Neuronal stem cell (in vitro differentiated cells): ENCODE data around the gene DOCK3.

Experiments used
- DNase-seq: peaks from one replicate; pipeline ENCODE4 v3.0.0-alpha.2; 2013; ENCODE audit warnings: low spot score
- H2AFZ ChIP-seq: one replicate; pipeline ENCODE4 v1.6.1; 2013; ENCODE audit warnings: mild to moderate bottlenecking, low read length, inconsistent platforms
- H2AK5ac ChIP-seq: 2 replicates; pipeline ENCODE4 v1.6.1; 2013; ENCODE audit warnings: low read depth, mild to moderate bottlenecking, inconsistent platforms, low read length, moderate library complexity, mixed read lengths
- H2BK120ac ChIP-seq: 2 replicates; pipeline ENCODE4 v1.6.1; 2013; ENCODE audit warnings: low read depth, mild to moderate bottlenecking, inconsistent platforms, low read length, moderate library complexity, mixed read lengths
- H2BK12ac ChIP-seq: one replicate; pipeline ENCODE4 v1.6.1; 2013; ENCODE audit warnings: low read length, inconsistent platforms
- H2BK15ac ChIP-seq: 2 replicates; pipeline ENCODE4 v1.6.1; 2013; ENCODE audit warnings: mild to moderate bottlenecking, low read length, inconsistent platforms, mixed read lengths
- H2BK5ac ChIP-seq: one replicate; pipeline ENCODE4 v1.6.1; 2013; ENCODE audit warnings: inconsistent platforms, mild to moderate bottlenecking, low read length, moderate library complexity
- H3K14ac ChIP-seq: one replicate; pipeline ENCODE4 v1.6.1; 2013; ENCODE audit warnings: low read length, inconsistent platforms
- H3K18ac ChIP-seq: 2 replicates; pipeline ENCODE4 v1.6.1; 2013; ENCODE audit warnings: low read length, inconsistent platforms
- H3K23ac ChIP-seq: 2 replicates; pipeline ENCODE4 v1.6.1; 2013; ENCODE audit warnings: low read depth, mild to moderate bottlenecking, mixed read lengths, low read length, inconsistent platforms; ENCODE audit not compliant: poor library complexity
- H3K27ac ChIP-seq: replicated peaks from 3 replicates; pipeline ENCODE4 v1.5.1; 2013; ENCODE audit warnings: low read length, inconsistent platforms
- H3K27me3 ChIP-seq, 3 experiments: 2 replicates each; pipeline ENCODE4 v1.6.1; 2013; ENCODE audit warnings: low read length in 3 of 3, mild to moderate bottlenecking in 2 of 3, inconsistent platforms in 1 of 3, low read depth in 1 of 3, mixed read lengths in 1 of 3, moderate library complexity in 1 of 3; ENCODE audit not compliant: control insufficient read depth in 3 of 3, insufficient read depth in 3 of 3
- H3K36me3 ChIP-seq, 2 donors: replicated peaks in 1 of 2; 2 replicates each; pipeline ENCODE4 v1.6.1; 2013; ENCODE audit warnings: low read length in 2 of 2; ENCODE audit not compliant: control insufficient read depth in 2 of 2, insufficient read depth in 2 of 2
- H3K4ac ChIP-seq: 2 replicates; pipeline ENCODE4 v1.6.1; 2013; ENCODE audit warnings: inconsistent platforms, mild to moderate bottlenecking, low read length, moderate library complexity
- H3K4me1 ChIP-seq, 2 donors: 1 replicate in 1 of 2; 2 replicates in 1 of 2; pipeline ENCODE4 v1.6.1; 2013; ENCODE audit warnings: low read length in 2 of 2, low read depth in 1 of 2; ENCODE audit not compliant: control insufficient read depth in 2 of 2, insufficient read depth in 1 of 2
- H3K4me2 ChIP-seq: one replicate; pipeline ENCODE4 v1.6.1; 2013; ENCODE audit warnings: mild to moderate bottlenecking, low read length, inconsistent platforms; ENCODE audit not compliant: insufficient read depth, poor library complexity, severe bottlenecking
- H3K4me3 ChIP-seq, 2 donors: 2 replicates each; pipeline ENCODE4 v1.5.1; 2013; ENCODE audit warnings: low read length in 2 of 2, mild to moderate bottlenecking in 2 of 2, inconsistent platforms in 1 of 2, moderate library complexity in 1 of 2
- H3K79me1 ChIP-seq: one replicate; pipeline ENCODE4 v1.6.1; 2013; ENCODE audit warnings: low read depth, mild to moderate bottlenecking, inconsistent platforms, low read length, moderate library complexity
- H3K9ac ChIP-seq: one replicate; pipeline ENCODE4 v1.6.1; 2013; ENCODE audit warnings: mild to moderate bottlenecking, low read depth, low read length, inconsistent platforms; ENCODE audit not compliant: poor library complexity
- H3K9me3 ChIP-seq, 2 donors: replicated peaks in 1 of 2; 2 replicates each; pipeline versions ENCODE3 to v1.6.1; 2013; ENCODE audit warnings: low read length in 2 of 2, mild to moderate bottlenecking in 2 of 2, inconsistent platforms in 1 of 2, low read depth in 1 of 2, mixed read lengths in 1 of 2, moderate library complexity in 1 of 2; ENCODE audit not compliant: control insufficient read depth in 2 of 2, insufficient read depth in 1 of 2
- H4K8ac ChIP-seq: one replicate; pipeline ENCODE4 v1.6.1; 2013; ENCODE audit warnings: low read depth, mild to moderate bottlenecking, inconsistent platforms, low read length, moderate library complexity
- H4K91ac ChIP-seq: one replicate; pipeline ENCODE4 v1.6.1; 2013; ENCODE audit warnings: low read length, low read depth, mild to moderate bottlenecking, inconsistent platforms; ENCODE audit not compliant: poor library complexity
- WGBS, 2 donors: extraction: QIAGEN DNeasy Blood & Tissue Kit; methylation state at CpG; one replicate each; pipeline ENCODE4 v1.1.7; 2013; ENCODE audit warnings: missing lambda C conversion rate in 2 of 2, mixed read lengths in 1 of 2; ENCODE audit not compliant: insufficient read length in 2 of 2, insufficient replicate concordance in 1 of 2; ENCODE audit errors: extremely low coverage in 2 of 2; 5-methylcytosine and 5-hydroxymethylcytosine counted together

Gene DOCK3

DNA sequence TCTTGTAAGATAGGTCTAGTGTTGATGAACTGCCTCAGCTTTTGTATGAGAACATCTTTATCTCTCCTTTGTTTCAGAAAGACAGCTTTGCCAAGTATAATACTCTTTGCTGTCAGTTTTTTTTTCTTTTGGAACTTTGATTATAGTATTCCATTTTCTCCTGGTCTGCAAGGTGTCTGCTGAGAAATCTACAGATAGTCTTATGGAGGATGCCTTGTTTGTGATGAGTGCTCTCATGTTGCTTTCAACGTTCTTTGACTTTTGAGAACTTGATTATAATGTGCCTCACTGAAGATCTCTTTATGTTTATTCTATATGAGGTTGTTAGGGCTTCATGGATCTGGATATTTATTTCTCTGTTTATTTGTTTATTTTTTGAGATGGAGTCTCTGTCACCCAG is 60.3 kb downstream of the DOCK3 start:
- Histone ChIP-seq H3K4me1 (peaks cover 0 to 6% of the 10 kb centered on the region in 2 donors), H3K18ac (no peak overlapping the region)
- WGBS, 2 donors, result no CpG with 5 or more reads among the region's 1 CpG

GRCh38 chr3:50737193-50737905 is 62.6 kb downstream of the DOCK3 start:
- H3K4me2 ChIP-seq, result no peak overlapping the region

More for the DNA sequence above, 60.3 kb downstream of the DOCK3 start:
- Histone ChIP-seq H3K9me3 (peaks cover 0 to 2% of the 10 kb centered on the region in 2 donors), H4K8ac (no peak overlapping the region), H3K23ac (no peak overlapping the region), H2AFZ (no peak overlapping the region), H2BK12ac (no peak overlapping the region), H3K4ac (no peak overlapping the region), H3K27me3 (no peaks in the 10 kb centered on the region), H2AK5ac (no peak overlapping the region), H3K36me3 (no peaks in the 10 kb centered on the region), H2BK15ac (no peak overlapping the region), H2BK5ac (no peak overlapping the region), H4K91ac (no peak overlapping the region), H3K79me1 (no peaks in the 10 kb centered on the region), H2BK120ac (no peak overlapping the region), H3K4me3 (no peak overlapping the region), H3K4me2 (no peak overlapping the region), H3K9ac (no peak overlapping the region), H3K14ac (no peak overlapping the region), H3K27ac (no peak overlapping the region)
- DNase-seq, result no peak

DNA sequence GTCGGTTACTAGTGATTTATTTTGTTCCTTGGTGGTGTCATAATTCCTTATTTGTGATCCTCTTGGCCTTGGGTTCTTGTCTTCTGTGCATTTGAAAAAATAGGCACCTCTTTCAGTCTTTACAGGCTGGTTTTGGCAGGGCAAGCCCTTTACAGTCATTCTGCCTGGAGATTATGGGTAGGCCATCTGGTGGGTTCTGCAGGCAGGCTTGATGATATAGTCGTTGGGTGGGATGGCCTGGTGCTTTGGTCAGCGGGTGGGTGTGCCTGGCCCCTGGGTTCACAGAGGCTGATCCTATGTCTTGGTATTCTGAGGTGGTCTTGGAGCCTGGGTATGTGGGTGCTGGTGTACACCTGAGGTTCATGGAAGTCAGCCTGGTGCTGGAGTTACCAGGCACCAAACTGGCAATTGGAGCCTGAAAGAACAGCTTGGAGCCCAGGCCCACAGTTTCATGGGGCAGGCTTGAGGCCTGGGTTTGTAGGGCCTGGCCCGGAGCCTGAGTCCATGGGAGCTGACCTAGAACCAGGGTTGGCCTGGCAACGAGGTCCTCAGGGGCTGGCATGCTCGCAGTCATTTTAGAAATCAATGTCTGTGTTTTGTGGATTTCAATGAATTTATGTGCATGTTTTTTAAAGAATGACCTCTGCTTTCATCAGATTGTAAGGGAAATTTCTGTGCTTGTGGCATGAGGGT is 63.3 kb downstream of the DOCK3 start:
- Histone ChIP-seq H3K27ac (peak overlapping the region; percentile 51), H3K79me1 (no peaks in the 10 kb centered on the region), H4K91ac (no peak overlapping the region), H3K36me3 (no peaks in the 10 kb centered on the region), H3K9me3 (peaks cover 0 to 2% of the 10 kb centered on the region in 2 donors), H2BK120ac (no peak overlapping the region), H2AFZ (no peak overlapping the region), H3K14ac (peak overlapping the region; percentile 73), H4K8ac (no peak overlapping the region), H3K23ac (peak overlapping the region; percentile 69), H3K4ac (no peak overlapping the region), H3K4me2 (no peak overlapping the region), H2AK5ac (peak overlapping the region; percentile 48), H3K4me1 (peaks cover 0 to 6% of the 10 kb centered on the region in 2 donors), H2BK5ac (peak overlapping the region; percentile 32), H2BK15ac (peak overlapping the region; percentile 21), H3K27me3 (no peaks in the 10 kb centered on the region), H3K18ac (peak overlapping the region; percentile 90), H2BK12ac (peak overlapping the region; percentile 76), H3K9ac (no peak overlapping the region), H3K4me3 (no peak overlapping the region)
- no peak for DNase-seq
- no CpG with 5 or more reads among the region's 6 CpGs for WGBS, 2 donors

More at GRCh38 chr3:50737193-50737905, 62.6 kb downstream of the DOCK3 start:
- H3K79me1 ChIP-seq, result no peaks in the 10 kb centered on the region
- H2BK120ac ChIP-seq, result no peak overlapping the region
- H4K8ac ChIP-seq, result no peak overlapping the region
- no peaks in the 10 kb centered on the region for H3K27me3 ChIP-seq
- H4K91ac ChIP-seq, result no peak overlapping the region
- peaks cover 0 to 2% of the 10 kb centered on the region in 2 donors for H3K9me3 ChIP-seq
- H3K9ac ChIP-seq, result no peak overlapping the region
- peak overlapping the region; percentile 51 for H3K27ac ChIP-seq
- H3K4me1 ChIP-seq, result peaks cover 0 to 6% of the 10 kb centered on the region in 2 donors
- DNase-seq, result peak; percentile 14
- no peak overlapping the region for H3K23ac ChIP-seq
- WGBS, 2 donors, result no CpG with 5 or more reads among the region's 1 CpG
- no peaks in the 10 kb centered on the region for H3K36me3 ChIP-seq
- no peak overlapping the region for H3K4ac ChIP-seq
- H2BK5ac ChIP-seq, result no peak overlapping the region
- H3K18ac ChIP-seq, result no peak overlapping the region
- no peak overlapping the region for H2AFZ ChIP-seq
- H2BK12ac ChIP-seq, result no peak overlapping the region
- no peak overlapping the region for H2AK5ac ChIP-seq
- no peak overlapping the region for H2BK15ac ChIP-seq
- H3K14ac ChIP-seq, result no peak overlapping the region
- H3K4me3 ChIP-seq, result no peak overlapping the region

GRCh38 chr3:50743643-50744042 is 68.9 kb downstream of the DOCK3 start:
- Histone ChIP-seq H3K79me1 (no peaks in the 10 kb centered on the region), H3K36me3 (no peaks in the 10 kb centered on the region), H2BK15ac (no peak overlapping the region), H2BK12ac (no peak overlapping the region), H3K14ac (no peak overlapping the region), H3K4me2 (no peak overlapping the region), H3K27me3 (no peaks in the 10 kb centered on the region), H3K4ac (no peak overlapping the region), H2AK5ac (no peak overlapping the region), H3K4me3 (no peak overlapping the region), H4K91ac (no peak overlapping the region), H2AFZ (no peak overlapping the region), H3K18ac (no peak overlapping the region), H3K9ac (no peak overlapping the region), H2BK120ac (no peak overlapping the region), H3K27ac (no peak overlapping the region), H4K8ac (no peak overlapping the region), H3K4me1 (no peaks in the 10 kb centered on the region), H3K9me3 (no peaks in the 10 kb centered on the region), H3K23ac (no peak overlapping the region), H2BK5ac (no peak overlapping the region)
- DNase-seq, result no peak
- no CpG with 5 or more reads among the region's 1 CpG for WGBS, 2 donors
